A673 (cell line): ENCODE measurements around the gene DTYMK. TPM values are rescaled to one million over a fixed set of nuclear protein-coding genes. Genes with fewer than 3 reads are reported as not detected.

Experiments
- BruUV-seq: library from RNA; stranded (reverse); fragments of 400-500 nt; replicated peaks from 2 replicates; lab custom pipeline; 2021; lab: Mats Ljungman, UMichigan
- CTCF ChIA-PET: fragments of 300-600 bp; sonication (Branson Sonifier 250); formaldehyde crosslinking; loops from one replicate; lab custom pipeline; 2022; ENCODE audit warnings: antibody characterized with exemption; lab: Charles Lee
- POLR2A ChIA-PET: fragments of 300-600 bp; sonication (Branson Sonifier 250); formaldehyde crosslinking; loops from one replicate; lab custom pipeline; 2022; ENCODE audit warnings: antibody characterized with exemption; ENCODE audit not compliant: low non-redundant PET; lab: Charles Lee
- DNase-seq: peaks from one replicate; pipeline ENCODE4 v3.0.0-alpha.2; 2015; ENCODE audit warnings: low spot score
- H3K27ac ChIP-seq: fragments of 200-600 bp; sonication (generic); 2 replicates; pipeline ENCODE4 v1.5.1; 2016; ENCODE audit warnings: mixed run types, low read depth, mild to moderate bottlenecking, mixed read lengths, antibody characterized with exemption, low read length; ENCODE audit not compliant: poor library complexity, severe bottlenecking
- H3K27me3 ChIP-seq: fragments of 200-600 bp; sonication (generic); replicated peaks from 2 replicates; pipeline ENCODE4 v1.6.1; 2017; ENCODE audit warnings: mixed run types, low read depth, mild to moderate bottlenecking, mixed read lengths, antibody characterized with exemption, low read length; ENCODE audit not compliant: insufficient read depth, poor library complexity
- H3K36me3 ChIP-seq: fragments of 200-600 bp; sonication (generic); 2 replicates; pipeline ENCODE4 v1.6.1; 2016; ENCODE audit warnings: mixed run types, mild to moderate bottlenecking, mixed read lengths, antibody characterized with exemption, low read length; ENCODE audit not compliant: insufficient read depth, poor library complexity, severe bottlenecking
- H3K4me1 ChIP-seq: fragments of 200-600 bp; sonication (generic); 2 replicates; pipeline ENCODE4 v1.6.1; 2017; ENCODE audit warnings: mixed run types, mild to moderate bottlenecking, mixed read lengths, antibody characterized with exemption, low read length; ENCODE audit not compliant: insufficient read depth, poor library complexity, severe bottlenecking
- H3K4me3 ChIP-seq: fragments of 200-600 bp; sonication (generic); 2 replicates; pipeline ENCODE4 v1.5.1; 2016; ENCODE audit warnings: low read depth, mixed run types, mild to moderate bottlenecking, mixed read lengths, low read length; ENCODE audit not compliant: poor library complexity, severe bottlenecking
- H3K9me3 ChIP-seq: fragments of 200-600 bp; sonication (generic); 2 replicates; pipeline ENCODE4 v1.6.1; 2016; ENCODE audit warnings: mixed run types, low read depth, mild to moderate bottlenecking, mixed read lengths, antibody characterized with exemption, low read length; ENCODE audit not compliant: poor library complexity, severe bottlenecking
- EZH2 ChIP-seq: fragments of 200-600 bp; sonication (generic); IDR thresholded peaks from 2 replicates; pipeline ENCODE4 v1.6.1; 2017; ENCODE audit warnings: borderline replicate concordance, low read depth, mild to moderate bottlenecking, mixed read lengths, antibody characterized with exemption, low read length; ENCODE audit not compliant: poor library complexity, severe bottlenecking
- intact Hi-C: fragments of 100-400 bp; cut with micrococcal nuclease; formaldehyde crosslinking; loops from one replicate; pipeline ENCODE4 v1.10.0; 2022; ENCODE audit not compliant: unreplicated experiment
- total RNA-seq: library from RNA; stranded (reverse); gene quantifications from 2 replicates; pipeline ENCODE4 v1.2.3, GENCODE V29; 2021
- TF ChIP-seq, protein P1 (sequence below): fragments of 300-800, 200-600 bp; sonication (generic); conservative IDR thresholded peaks from 2 replicates; pipeline ENCODE4 v1.5.1; 2017; ENCODE audit warnings: low read depth, mild to moderate bottlenecking, antibody characterized with exemption, low read length, moderate library complexity, mixed read lengths

The DTYMK gene
- total RNA-seq, 1 experiment from 2014 or later = 139 TPM

DNA sequence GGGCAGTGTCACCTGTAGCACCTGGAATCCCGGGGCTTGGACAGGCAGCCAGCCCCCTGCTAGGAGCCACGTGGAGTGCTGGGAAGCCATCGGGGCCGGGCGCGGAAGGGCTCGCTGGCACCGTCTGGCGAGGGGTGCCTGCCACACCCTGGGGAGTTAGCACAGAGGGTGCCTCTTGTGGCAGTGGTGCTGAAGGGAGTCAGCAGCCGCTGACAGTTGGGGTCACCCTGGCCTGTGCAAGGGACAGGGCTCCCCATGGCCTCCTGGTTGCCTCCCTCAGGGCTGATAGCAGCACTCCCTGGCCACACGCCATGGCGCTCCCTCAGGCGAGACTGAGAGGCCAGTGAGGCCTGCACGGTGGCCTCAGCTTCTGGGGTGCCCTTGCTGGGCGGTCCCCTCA is 33.9 kb upstream of the DTYMK start:
- POLR2A ChIA-PET = no interaction called here
- Histone ChIP-seq H3K27ac (no peak overlapping the region), H3K4me1 (no peaks in the 10 kb centered on the region), H3K4me3 (no peak overlapping the region), H3K9me3 (peaks cover 13% of the 10 kb centered on the region), H3K27me3 (no peaks in the 10 kb centered on the region), H3K36me3 (peaks cover 61% of the 10 kb centered on the region)
- intact Hi-C loops = no loop called here
- DNase-seq = no peak
- BruUV-seq = no TSS peak
- CTCF ChIA-PET = no interaction called here
- TF ChIP-seq, protein P1, sequence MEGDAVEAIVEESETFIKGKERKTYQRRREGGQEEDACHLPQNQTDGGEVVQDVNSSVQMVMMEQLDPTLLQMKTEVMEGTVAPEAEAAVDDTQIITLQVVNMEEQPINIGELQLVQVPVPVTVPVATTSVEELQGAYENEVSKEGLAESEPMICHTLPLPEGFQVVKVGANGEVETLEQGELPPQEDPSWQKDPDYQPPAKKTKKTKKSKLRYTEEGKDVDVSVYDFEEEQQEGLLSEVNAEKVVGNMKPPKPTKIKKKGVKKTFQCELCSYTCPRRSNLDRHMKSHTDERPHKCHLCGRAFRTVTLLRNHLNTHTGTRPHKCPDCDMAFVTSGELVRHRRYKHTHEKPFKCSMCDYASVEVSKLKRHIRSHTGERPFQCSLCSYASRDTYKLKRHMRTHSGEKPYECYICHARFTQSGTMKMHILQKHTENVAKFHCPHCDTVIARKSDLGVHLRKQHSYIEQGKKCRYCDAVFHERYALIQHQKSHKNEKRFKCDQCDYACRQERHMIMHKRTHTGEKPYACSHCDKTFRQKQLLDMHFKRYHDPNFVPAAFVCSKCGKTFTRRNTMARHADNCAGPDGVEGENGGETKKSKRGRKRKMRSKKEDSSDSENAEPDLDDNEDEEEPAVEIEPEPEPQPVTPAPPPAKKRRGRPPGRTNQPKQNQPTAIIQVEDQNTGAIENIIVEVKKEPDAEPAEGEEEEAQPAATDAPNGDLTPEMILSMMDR = no peak
- TF ChIP-seq EZH2 = no peak

DNA sequence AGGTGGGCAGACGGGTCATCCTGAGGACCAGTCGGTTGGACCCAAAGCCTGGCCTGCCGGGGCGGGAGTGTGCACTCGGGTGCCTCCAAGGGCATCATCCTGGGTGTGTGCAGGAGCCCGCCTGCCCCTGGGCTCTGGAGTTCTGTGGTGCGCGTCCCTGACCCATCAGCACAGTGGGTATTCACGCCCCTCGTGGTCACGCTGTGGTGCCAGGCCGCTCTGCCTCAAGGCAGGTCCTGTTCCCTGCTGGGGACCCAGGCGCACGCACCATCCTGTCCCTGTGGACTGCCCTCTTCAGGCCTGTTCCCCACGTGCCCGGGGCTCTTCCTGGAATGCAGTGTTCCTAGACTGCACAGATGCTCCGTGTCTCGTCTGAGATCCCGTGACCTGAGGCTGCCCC is 33.5 kb upstream of the DTYMK start:
- Histone ChIP-seq H3K4me1 (no peaks in the 10 kb centered on the region), H3K27me3 (no peaks in the 10 kb centered on the region), H3K9me3 (peaks cover 13% of the 10 kb centered on the region), H3K36me3 (peaks cover 61% of the 10 kb centered on the region), H3K27ac (no peak overlapping the region), H3K4me3 (no peak overlapping the region)
- no peak for TF ChIP-seq EZH2
- TF ChIP-seq, protein P1 = no peak
- intact Hi-C loops = no loop called here
- ChIA-PET POLR2A (no interaction called here), CTCF (interaction anchor here (0.6 kb wide), 1 partner anchor 1151 kb away, joined by 7 read pairs; no protein-coding TSS in a partner anchor)
- no peak for DNase-seq
- BruUV-seq = no TSS peak

GRCh38 chr2:241719093-241719492 is 32.5 kb upstream of the DTYMK start:
- ChIA-PET CTCF (interaction anchor here (0.6 kb wide), 1 partner anchor 9 kb away, joined by 3 read pairs; no protein-coding TSS in a partner anchor), POLR2A (no interaction called here)
- Histone ChIP-seq H3K27ac (no peak overlapping the region), H3K27me3 (no peaks in the 10 kb centered on the region), H3K36me3 (peaks cover 67% of the 10 kb centered on the region), H3K4me3 (no peak overlapping the region), H3K4me1 (no peaks in the 10 kb centered on the region), H3K9me3 (peaks cover 13% of the 10 kb centered on the region)
- no peak for DNase-seq
- no TSS peak for BruUV-seq
- intact Hi-C loops = no loop called here
- TF ChIP-seq EZH2 = no peak
- TF ChIP-seq, protein P1 = no peak
